ENCODE results near the gene ZFP69.

DNA sequence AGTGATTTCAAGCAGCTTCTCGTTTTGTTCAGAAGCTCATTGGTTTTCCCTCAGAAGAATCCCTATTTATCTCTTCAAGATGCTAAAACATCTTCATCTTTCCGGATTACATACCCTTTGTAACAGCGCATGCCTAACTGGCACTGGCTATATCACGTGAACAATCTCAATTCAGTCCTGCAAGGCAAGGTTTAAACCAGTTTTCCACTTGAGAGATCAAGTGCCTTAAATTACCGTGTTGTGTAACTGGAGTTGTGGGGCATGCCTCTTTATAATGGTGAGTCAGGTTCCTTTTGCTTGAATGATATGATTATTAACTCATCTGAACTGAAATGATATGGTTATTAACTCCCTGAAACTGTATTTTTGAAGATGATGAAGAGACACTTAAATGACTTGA is 37.8 kb upstream of the ZFP69 start:
- TF ChIP-seq, protein P1, sequence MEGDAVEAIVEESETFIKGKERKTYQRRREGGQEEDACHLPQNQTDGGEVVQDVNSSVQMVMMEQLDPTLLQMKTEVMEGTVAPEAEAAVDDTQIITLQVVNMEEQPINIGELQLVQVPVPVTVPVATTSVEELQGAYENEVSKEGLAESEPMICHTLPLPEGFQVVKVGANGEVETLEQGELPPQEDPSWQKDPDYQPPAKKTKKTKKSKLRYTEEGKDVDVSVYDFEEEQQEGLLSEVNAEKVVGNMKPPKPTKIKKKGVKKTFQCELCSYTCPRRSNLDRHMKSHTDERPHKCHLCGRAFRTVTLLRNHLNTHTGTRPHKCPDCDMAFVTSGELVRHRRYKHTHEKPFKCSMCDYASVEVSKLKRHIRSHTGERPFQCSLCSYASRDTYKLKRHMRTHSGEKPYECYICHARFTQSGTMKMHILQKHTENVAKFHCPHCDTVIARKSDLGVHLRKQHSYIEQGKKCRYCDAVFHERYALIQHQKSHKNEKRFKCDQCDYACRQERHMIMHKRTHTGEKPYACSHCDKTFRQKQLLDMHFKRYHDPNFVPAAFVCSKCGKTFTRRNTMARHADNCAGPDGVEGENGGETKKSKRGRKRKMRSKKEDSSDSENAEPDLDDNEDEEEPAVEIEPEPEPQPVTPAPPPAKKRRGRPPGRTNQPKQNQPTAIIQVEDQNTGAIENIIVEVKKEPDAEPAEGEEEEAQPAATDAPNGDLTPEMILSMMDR (IDR thresholded peaks at IDR 0.05), result no peak
- TF ChIP-seq POLR2A (IDR thresholded peaks at IDR 0.05) (no peak), POLR2AphosphoS5 (IDR thresholded peaks at IDR 0.05) (no peak)
